Stimulated activated CD8-positive, alpha-beta memory T cell treated with anti-CD3 and anti-CD28 coated beads, Interleukin-4, amount 100 ng/mL, for 24 hours (primary cell): ENCODE results near the gene PER2.

ENCODE experiments used
- DNase-seq: peaks from one replicate; pipeline ENCODE4 v3.0.0-alpha.2; 2020; ENCODE audit warnings: low read depth

The PER2 gene

DNA sequence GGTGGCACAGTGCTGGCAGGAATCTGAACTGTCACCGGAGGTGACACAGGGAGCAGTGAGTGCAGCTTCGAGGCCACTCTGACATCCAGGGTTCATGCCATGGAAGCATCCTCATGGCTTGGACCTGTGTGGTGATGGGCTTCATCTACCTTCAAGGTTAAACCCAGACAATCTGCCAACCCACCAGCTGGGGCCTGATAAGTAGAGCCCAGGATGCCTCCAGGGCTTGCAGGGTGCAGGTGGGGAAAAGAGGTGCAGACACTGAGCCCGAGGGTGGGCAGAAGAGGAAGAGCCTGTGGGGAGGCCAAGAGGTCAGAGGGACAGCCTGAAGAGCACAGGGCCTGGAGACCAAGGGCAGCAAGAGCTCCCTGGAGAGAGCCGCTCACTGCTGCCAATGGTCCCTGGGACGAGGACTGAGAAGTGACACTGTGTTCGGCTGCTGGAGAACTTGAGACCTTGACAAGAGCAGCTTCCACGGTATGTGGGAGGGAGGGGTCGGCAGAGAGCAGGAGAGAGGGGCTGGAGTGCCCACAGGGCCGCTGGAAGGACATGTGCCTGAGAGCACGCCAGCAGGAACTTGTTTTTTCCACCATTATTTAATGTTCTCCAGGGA lies 40.5 kb downstream of the PER2 start:
- no peak for DNase-seq

- no peak for DNase-seq
Observed at GRCh38 chr2:238247002-238247822, 41.2 kb downstream of the PER2 start.

GRCh38 chr2:238244151-238244550 lies 44.3 kb downstream of the PER2 start:
- no peak for DNase-seq

DNA sequence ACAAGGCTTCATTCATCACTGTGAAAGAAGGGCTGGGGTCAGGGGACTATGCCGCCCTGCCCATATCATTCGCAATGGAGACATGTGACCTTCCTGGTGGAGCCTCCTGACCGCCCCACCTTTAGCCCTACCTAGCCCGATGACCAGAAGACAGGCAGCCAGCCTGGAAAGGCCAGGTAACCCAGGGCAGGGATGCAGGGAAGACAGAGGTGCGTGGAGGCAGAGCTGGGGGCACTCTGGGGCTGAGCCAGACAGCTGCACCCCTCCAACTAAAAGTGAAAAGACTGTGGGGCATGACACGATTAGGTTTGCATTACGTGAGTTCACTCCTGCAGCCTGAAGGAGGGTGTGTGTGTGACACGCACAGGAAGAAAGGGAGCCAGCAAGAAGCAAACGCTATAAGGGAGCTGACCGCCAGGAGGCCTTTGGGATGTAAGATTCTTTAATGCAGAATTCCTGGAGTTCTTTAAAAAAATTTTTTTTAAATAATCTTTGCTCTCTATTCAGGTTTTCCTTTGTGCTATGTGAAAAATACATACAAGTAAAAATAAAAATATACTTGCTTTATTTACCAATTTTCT lies 44.8 kb downstream of the PER2 start:
- no peak for DNase-seq

- no peak for DNase-seq
Observed at GRCh38 chr2:238242731-238243495, 45.5 kb downstream of the PER2 start.

- no peak for DNase-seq
Observed at GRCh38 chr2:238241970-238242369, 46.4 kb downstream of the PER2 start.

DNA sequence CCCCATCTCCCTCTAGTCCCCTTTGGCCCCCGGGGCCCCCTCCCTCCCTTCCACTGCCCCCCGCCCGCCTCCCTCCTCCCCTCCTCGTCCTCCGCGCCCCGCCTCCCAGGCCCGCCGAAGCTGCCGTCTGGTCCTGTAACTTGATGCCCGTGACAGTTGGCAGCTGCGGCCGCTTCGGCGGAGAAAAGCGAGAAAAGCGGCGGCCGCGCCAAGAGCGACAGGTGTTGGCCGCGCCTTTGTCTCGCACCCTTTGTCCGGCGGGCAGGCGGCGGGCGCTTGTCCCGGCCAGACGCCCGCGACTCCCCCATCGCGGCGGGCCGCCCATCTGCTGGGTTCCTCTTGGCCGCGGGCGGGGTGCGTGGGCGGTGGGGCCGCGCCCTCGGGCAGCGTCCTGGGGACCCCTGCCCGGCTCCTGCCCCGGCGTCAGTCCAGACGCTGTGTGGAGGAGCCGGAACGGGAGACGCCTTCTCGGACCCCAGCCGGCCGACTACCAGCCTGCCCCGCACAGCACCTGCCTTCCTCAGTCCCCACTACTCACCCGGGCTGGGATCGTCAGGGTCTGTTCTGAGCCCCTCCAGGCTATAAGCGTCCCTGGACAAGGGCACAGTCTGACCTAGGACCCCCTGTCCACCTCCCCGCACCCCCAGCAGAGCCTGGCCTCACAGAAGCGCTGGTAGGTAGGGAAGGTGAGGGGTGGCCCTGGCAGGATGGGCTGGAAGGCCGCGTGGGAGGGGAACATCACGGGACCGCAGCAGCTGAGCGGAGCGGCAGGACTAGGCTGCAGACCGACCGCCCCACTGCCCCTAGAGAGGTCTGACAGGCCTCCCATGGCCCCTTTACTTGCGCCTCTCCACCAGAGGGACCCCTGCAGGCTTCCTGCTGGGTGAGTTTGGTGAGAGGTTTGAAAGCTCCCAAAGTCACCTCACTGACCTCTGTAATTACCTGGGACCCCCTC lies 47.4 kb downstream of the PER2 start:
- DNase-seq: no peak

- DNase-seq: peak; percentile 73
Observed at GRCh38 chr2:238239863-238240756, 48.3 kb downstream of the PER2 start, which contains the start of gene HES6. Gene HES6, minus strand, starts transcription at chr2:238240038. Its CDS starts 133 bp downstream, at chr2:238239905.

- no peak for DNase-seq
Observed at GRCh38 chr2:238239543-238239862, 48.9 kb downstream of the PER2 start.

DNA sequence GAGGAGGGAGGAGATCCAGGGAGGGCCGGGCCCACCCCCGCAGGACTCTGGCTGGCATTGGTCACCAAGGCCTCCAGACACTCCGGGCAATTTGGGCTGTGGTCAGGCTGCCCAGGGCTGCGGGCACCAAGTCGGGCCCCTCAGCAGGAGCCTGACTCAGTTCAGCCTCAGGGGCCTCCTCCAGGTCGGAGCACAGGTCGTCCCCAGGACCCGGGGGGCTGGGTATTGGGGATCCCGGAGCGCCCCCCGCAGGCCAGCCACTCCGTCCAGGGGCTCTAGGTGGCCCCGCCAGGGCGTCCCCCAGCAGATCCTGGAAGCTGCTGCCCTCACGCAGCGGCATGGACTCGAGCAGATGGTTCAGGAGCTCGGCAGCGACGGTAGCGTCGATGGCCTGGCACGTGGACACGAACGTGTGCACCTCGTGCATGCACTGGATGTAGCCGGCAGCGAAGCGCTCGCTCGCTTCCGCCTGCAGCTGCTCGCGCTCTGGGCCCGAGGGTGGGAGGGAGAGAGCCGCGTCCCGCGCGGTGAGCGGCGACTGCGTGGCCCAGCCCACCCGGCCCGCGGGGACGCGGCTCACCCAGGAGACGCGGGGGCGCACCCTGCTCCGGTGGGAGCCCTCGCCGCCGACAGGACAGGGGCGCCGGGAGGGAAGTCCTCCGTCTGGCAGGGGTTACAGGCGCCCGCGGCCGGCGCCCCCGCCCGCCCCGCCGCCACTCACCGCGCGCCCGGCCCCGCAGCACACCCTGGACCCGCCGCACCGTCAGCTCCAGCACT lies 49.5 kb downstream of the PER2 start:
- no peak for DNase-seq

DNA sequence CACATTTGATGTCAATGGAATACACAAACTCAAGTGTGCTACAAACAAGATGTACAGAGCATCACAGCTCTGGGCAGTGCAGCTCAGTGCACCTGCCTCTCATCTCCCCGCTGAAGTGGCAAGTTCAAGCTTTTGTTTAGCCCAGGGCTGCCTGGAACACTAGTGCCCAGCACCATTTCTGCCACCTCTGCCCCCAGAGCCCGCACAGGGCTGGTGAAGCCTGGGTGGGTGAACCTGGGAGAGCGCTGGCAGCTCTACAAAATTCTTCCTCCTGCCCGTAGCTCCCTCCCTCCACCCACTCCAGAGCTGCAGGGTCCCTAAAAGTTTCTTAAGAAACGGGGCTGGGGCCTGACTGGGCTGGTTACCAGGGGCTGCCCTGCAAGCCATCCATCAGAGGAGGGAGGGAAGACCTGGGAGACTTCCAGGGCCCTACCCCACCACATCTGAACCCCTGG lies 50.1 kb downstream of the PER2 start:
- DNase-seq: no peak

DNA sequence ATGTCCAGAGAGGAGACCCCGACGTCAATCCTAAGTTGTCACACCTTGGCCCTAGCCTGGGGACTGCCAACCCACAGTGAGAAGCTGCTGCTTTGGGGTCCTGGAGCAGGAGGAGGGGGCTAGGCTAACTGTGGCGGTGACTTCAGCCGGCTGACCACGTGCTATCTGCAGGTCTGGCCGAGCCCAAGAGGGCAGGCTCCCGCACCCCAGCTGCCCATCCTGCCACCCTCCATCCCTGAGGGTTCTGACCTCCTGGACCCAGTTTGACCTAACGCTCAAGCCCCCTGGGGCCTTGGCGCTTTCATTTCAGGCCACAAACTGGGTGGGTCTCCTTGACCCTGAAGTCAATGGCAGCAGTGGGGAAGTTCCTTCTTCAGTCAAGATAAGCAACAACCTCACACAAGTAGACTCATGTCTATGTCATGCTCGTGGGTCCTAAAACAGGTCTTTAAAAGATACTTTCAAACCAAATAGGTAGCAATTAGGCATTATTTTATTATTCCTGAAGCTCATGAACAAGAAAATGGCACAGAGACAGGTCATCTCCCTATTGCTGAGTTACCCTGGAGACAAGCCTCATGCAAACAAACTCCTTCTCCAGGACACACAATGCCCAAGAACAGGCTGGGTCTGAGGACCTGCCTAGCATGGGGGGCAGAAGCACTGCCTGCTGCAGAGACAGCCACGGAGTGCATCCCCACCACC lies 50.8 kb downstream of the PER2 start:
- DNase-seq: no peak

- DNase-seq: no peak
Observed at GRCh38 chr2:238236571-238236970, 51.8 kb downstream of the PER2 start.

DNA sequence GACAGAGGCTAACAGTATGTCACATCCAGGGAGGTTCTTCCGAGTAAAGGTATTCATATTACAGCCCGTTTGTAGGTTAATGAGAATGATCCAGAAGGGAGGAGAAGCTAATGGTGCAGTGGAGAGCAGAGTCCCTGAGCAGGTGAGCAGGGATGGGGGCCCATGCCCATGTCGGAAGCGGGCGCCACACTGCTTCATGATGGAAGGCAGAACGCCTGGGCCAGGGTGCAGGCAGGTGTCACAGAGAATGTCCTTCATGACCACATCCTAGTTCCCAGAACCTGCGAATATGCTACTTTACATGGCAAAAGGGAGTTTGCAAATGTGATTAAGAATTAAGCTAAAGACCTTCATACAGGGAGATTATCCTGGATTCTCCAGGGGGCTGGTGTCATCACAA lies 52.6 kb downstream of the PER2 start:
- DNase-seq: no peak

DNA sequence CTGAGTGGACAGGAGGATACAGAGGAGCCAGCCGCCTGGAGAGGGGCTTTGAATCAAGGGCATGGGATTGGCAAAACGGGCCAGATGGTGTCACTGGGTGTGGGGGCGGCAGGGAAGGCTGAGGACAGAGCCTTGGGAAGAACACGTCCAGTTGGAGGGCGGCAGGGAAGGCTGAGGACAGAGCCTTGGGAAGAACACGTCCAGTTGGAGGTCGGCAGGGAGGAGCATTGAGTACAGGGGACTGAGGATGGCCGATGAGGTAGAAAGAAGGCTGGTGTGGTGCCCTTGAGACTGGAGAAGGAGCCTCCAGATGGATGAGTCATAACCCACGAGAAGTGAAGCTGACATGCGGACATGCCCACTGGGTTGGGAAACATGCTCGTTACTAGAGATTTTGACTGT lies 53.1 kb downstream of the PER2 start:
- DNase-seq: no peak

DNA sequence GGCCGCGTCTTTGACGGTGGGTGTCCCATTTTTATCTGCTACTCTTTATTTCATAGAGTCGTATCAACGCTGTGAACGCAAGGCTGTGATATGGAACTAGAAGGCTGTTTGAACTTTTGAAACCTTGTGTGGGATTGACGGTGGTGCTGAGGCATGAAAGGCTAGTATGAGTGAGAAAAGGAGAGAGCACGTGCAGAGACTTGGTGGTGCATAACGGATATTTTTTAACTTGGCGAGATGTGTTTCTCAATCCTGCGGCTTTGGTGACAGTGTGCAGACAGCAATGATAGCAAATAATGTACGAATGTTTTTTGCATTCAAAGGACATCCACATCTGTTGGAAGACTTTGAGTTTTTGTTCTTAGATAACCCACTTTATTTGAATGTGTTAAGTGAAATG lies 54.8 kb downstream of the PER2 start:
- no peak for DNase-seq

- no peak for DNase-seq
Observed at GRCh38 chr2:238231809-238232208, 56.6 kb downstream of the PER2 start.

DNA sequence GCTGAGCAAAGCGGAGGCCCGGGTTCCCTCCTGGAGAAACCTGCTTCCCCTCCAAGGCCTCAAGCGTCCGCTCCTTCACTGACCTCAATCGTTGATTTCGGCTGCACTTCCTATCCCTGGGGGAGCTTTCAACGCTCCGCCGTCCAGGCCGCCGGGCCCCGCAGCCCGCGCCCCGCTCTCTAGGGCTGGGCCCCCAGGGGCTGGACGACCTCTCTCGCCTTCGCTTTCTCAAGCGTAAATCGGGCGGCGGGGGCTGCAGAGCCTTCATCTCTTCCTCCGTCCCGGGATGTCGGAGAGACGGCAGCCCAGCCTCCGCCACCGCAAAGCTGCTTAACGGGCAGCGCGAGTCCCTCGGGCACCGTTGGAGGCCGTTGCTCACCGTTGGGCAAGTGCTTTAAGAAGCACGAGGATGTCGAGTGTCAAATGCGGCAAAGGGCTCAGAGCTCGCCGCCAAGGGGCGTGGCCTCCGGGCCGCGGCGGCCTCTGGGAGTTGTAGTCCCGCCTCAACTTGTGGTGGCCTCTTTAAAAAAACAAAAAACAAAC lies 57.1 kb downstream of the PER2 start:
- peak; percentile 69 for DNase-seq

GRCh38 chr2:238230699-238231098 lies 57.7 kb downstream of the PER2 start:
- no peak for DNase-seq
